ENCODE results near the gene HLA-C.
"Not testable (repeated sequence)": the region's sequence is repeated elsewhere in the genome, so short reads cannot be mapped to it uniquely, and the experiment has no call there.

The HLA-C gene

GRCh38 chr6:31271641-31272357 lies at the start of gene HLA-C:
TSS of gene HLA-C (minus strand) at chr6:31272092. CDS start at chr6:31272071, 21 bp downstream.
- peak; percentile 97 for DNase-seq

GRCh38 chr6:31321005-31321707 lies 49.3 kb upstream of the HLA-C start:
- DNase-seq: no peak

- no peak for DNase-seq
Observed at GRCh38 chr6:31317036-31317435, 45.1 kb upstream of the HLA-C start.

GRCh38 chr6:31309641-31310040 lies 37.7 kb upstream of the HLA-C start:
- DNase-seq: no peak

- no peak for DNase-seq
Observed at GRCh38 chr6:31308845-31309175, 36.9 kb upstream of the HLA-C start.

GRCh38 chr6:31308050-31308844 lies 36.4 kb upstream of the HLA-C start:
- peak; percentile 86 for DNase-seq

- no peak for DNase-seq
Observed at GRCh38 chr6:31307669-31308049, 35.8 kb upstream of the HLA-C start.

- DNase-seq: no peak
Observed at GRCh38 chr6:31305703-31306219, 33.9 kb upstream of the HLA-C start.

GRCh38 chr6:31304683-31305082 lies 32.8 kb upstream of the HLA-C start:
- DNase-seq: peak; percentile 47

- no peak for DNase-seq
Observed at GRCh38 chr6:31300797-31301196, 28.9 kb upstream of the HLA-C start.

GRCh38 chr6:31299947-31300346 lies 28.1 kb upstream of the HLA-C start:
- DNase-seq: no peak

GRCh38 chr6:31299511-31299910 lies 27.6 kb upstream of the HLA-C start:
- DNase-seq: no peak

- no peak for DNase-seq
Observed at GRCh38 chr6:31294056-31294455, 22.2 kb upstream of the HLA-C start.

GRCh38 chr6:31293343-31293742 lies 21.5 kb upstream of the HLA-C start:
- DNase-seq: no peak

GRCh38 chr6:31289788-31290187 lies 17.9 kb upstream of the HLA-C start:
- DNase-seq: no peak

- DNase-seq: no peak
Observed at GRCh38 chr6:31287619-31288018, 15.7 kb upstream of the HLA-C start.

GRCh38 chr6:31285982-31286381 lies 14.1 kb upstream of the HLA-C start:
- DNase-seq: no peak

- no peak for DNase-seq
Observed at GRCh38 chr6:31285486-31285885, 13.6 kb upstream of the HLA-C start.

- not testable (repeated sequence) for DNase-seq
Observed at GRCh38 chr6:31279647-31280046, 7.8 kb upstream of the HLA-C start.

GRCh38 chr6:31272836-31273626 lies 1.1 kb upstream of the HLA-C start:
- no peak for DNase-seq

- DNase-seq: peak; percentile 30
Observed at GRCh38 chr6:31272436-31272835, 544 bp upstream of the HLA-C start.

- peak; percentile 66 for DNase-seq
Observed at GRCh38 chr6:31270788-31271640, 878 bp downstream of the HLA-C start.

Data from RPMI8226 (cell line).